Astrocyte (in vitro differentiated cells and primary cell): Measurements from ENCODE around the gene DAZ3. TPM values are rescaled to one million over a fixed set of nuclear protein-coding genes. Genes with fewer than 3 reads are reported as not detected.

Experiments used
- total RNA-seq: library from RNA; stranded (reverse); gene quantifications from 2 replicates; pipeline ENCODE4 v1.2.1, GENCODE V29; 2021

The DAZ3 gene
- total RNA-seq, 1 donor from 2014 or later, result not detected

Other genes starting within 250 kb of the DAZ3 start
- not detected in 2 replicates for gene BPY2B, start 195.4 kb downstream of the DAZ3 start, total RNA-seq
- not detected in 2 replicates for gene DAZ4, start 20.5 kb upstream of the DAZ3 start, total RNA-seq
- gene BPY2C, start 238.7 kb upstream of the DAZ3 start, total RNA-seq, result not detected in 2 replicates